Liver (tissue), 9 donors: ENCODE results near the gene BIRC5. TPM values are rescaled to one million over a fixed set of nuclear protein-coding genes. Genes with fewer than 3 reads are reported as not detected.
"Not testable (repeated sequence)": the region's sequence is repeated elsewhere in the genome, so short reads cannot be mapped to it uniquely, and the experiment has no call there.

ENCODE experiments used
- DNase-seq: peaks from one replicate; pipeline ENCODE4 v3.0.0-alpha.2; 2017; ENCODE audit warnings: low spot score
- H3K27ac ChIP-seq, 2 donors: one replicate each; pipeline ENCODE4 v1.7.0; 2013; ENCODE audit warnings: inconsistent platforms in 2 of 2, low read length in 2 of 2, control low read depth in 1 of 2, low read depth in 1 of 2, mild to moderate bottlenecking in 1 of 2
- H3K27me3 ChIP-seq, 4 donors: one replicate each; pipeline versions ENCODE4 v1.6.1 to v1.7.0; 2013; ENCODE audit warnings: low read length in 3 of 4, inconsistent platforms in 1 of 4, mild to moderate bottlenecking in 1 of 4, moderate library complexity in 1 of 4; ENCODE audit not compliant: control insufficient read depth in 4 of 4, insufficient read depth in 4 of 4
- H3K36me3 ChIP-seq, 4 donors: one replicate each; pipeline versions ENCODE4 v1.6.1 to v1.7.0; 2013; ENCODE audit warnings: low read length in 3 of 4, mild to moderate bottlenecking in 3 of 4, low read depth in 1 of 4, moderate library complexity in 1 of 4; ENCODE audit not compliant: control insufficient read depth in 4 of 4, insufficient read depth in 3 of 4
- H3K4me1 ChIP-seq, 4 donors: one replicate each; pipeline versions ENCODE4 v1.6.1 to v1.7.0; 2013; ENCODE audit warnings: low read length in 3 of 4, mild to moderate bottlenecking in 3 of 4, moderate library complexity in 1 of 4; ENCODE audit not compliant: control insufficient read depth in 4 of 4, insufficient read depth in 4 of 4
- H3K4me3 ChIP-seq, 3 donors: one replicate each; pipeline versions ENCODE4 v1.6.1 to v1.7.0; 2013; ENCODE audit warnings: low read length in 3 of 3, control low read depth in 1 of 3, low read depth in 1 of 3, mild to moderate bottlenecking in 1 of 3
- H3K9ac ChIP-seq, 2 donors: one replicate each; pipeline ENCODE4 v1.7.0; 2013; ENCODE audit warnings: low read length in 2 of 2, mild to moderate bottlenecking in 2 of 2, moderate library complexity in 2 of 2, control low read depth in 1 of 2, low read depth in 1 of 2
- H3K9me3 ChIP-seq, 4 donors: one replicate each; pipeline versions ENCODE4 v1.6.1 to v1.7.0; 2013; ENCODE audit warnings: low read length in 3 of 4; ENCODE audit not compliant: control insufficient read depth in 4 of 4
- FOXA1 ChIP-seq: IDR thresholded peaks from 2 replicates; pipeline ENCODE4 v1.6.1; 2016; ENCODE audit warnings: antibody characterized with exemption
- HNF4G ChIP-seq: IDR thresholded peaks from 2 replicates; pipeline ENCODE4 v1.6.1; 2016; ENCODE audit warnings: antibody characterized with exemption
- MAX ChIP-seq: IDR thresholded peaks from 2 replicates; pipeline ENCODE4 v1.6.1; 2016; ENCODE audit warnings: antibody characterized with exemption
- YY1 ChIP-seq: IDR thresholded peaks from 2 replicates; pipeline ENCODE4 v1.6.1; 2016; ENCODE audit warnings: antibody characterized with exemption, mild to moderate bottlenecking
- WGBS: extraction: QIAGEN DNeasy Blood & Tissue Kit; methylation state at CpG from one replicate; pipeline ENCODE4 v1.1.7; 2013; 5-methylcytosine and 5-hydroxymethylcytosine counted together
- polyA plus RNA-seq, 2 donors: library from polyadenylated mRNA; stranded (reverse) in 1 of 2; unstranded in 1 of 2; fragments of 200-250 nt in 1 of 2; fragments of >200 nt in 1 of 2; fragmentation: Nextera tagmentation in 1 of 2; extraction: Ambion mirVana in 1 of 2; gene quantifications; one replicate each; pipeline versions ENCODE4 v1.2.1 to v1.2.3, GENCODE V29; 2013 to 2015
- total RNA-seq, 2 donors: library from RNA; depleted of rRNA; stranded (reverse); fragments of >200 nt; gene quantifications; one replicate each; pipeline ENCODE4 v1.2.3, GENCODE V29; 2014
- donor health status: healthy.
- donor health status: healthy.
- donor health status: healthy.
- donor health status: healthy.
- donor health status: healthy.

The BIRC5 gene
- total and polyA plus RNA-seq, 4 donors = 0.42 to 73.2 (median 3.1) TPM

DNA sequence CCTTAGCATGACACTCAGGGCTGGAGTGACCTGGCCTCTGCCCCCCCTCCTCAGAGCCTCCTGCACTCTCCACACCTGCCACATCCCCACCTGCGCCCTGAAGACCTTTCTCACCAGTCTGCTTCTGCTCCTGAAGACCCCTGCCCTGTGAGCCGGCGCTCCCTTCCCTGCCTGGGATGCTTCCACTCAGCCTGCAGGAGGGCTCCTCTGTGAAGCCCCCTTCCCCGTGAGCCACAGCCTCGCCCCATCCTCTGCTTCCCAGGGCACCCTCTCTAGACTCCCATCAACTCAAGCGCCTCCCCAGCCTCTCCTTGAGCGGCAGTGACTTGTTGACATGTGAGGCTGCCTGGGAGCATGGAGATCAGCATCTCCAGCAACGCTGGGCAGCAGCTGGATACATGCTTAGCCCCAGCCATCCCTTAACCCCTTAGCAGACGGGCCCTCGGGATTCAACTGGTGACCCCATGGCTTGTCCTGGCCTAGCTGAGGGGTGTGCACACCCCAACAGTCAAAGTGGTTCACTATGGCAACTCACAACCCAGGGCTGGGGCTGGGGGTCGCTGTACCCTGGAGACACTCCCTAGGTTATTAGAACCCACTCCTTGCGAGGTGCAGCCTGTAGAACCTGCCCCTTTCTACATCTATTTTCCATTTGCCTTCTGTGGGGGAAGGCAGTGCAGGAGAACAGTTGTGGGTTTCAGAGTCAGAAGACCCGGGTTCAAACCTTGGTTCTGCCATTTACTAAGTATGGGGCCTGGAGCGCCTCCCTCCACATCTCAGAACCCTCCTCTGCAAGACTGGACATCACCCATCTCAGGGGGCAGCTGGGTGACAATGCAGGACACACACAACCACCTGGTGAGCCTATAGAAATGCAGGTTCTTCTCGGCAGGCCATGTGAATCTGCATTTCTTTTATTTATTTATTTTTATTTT, 38.9 kb downstream of the BIRC5 start:
- WGBS = 87% methylated on average over 15 of the region's 15 CpGs
- Histone ChIP-seq H3K36me3 (no peaks in the 10 kb centered on the region), H3K27ac (no peak overlapping the region), H3K27me3 (no peaks in the 10 kb centered on the region), H3K9ac (no peak overlapping the region), H3K4me1 (peaks cover 0 to 30% (median 11%) of the 10 kb centered on the region in 4 donors), H3K9me3 (no peaks in the 10 kb centered on the region), H3K4me3 (no peak overlapping the region)
- no peak for TF ChIP-seq HNF4G
- TF ChIP-seq MAX = no peak
- DNase-seq = no peak

DNA sequence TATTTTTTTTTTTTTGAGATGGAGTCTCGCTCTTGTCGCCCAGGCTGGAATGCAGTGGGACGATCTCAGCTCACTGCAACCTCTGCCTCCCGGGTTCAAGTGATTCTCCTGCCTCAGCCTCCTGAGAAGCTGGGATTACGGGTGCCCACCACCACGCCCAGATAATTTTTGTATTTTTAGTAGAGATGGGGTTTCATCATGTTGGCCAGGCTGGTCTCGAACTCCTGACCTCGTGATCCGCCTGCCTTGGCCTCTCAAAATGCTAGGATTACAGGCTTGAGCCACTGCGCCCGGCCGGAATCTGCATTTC, 39.5 kb downstream of the BIRC5 start:
- 85% methylated on average over 12 of the region's 12 CpGs for WGBS
- H3K36me3 ChIP-seq, DNase-seq, H3K27me3 ChIP-seq, H3K27ac ChIP-seq, H3K9me3 ChIP-seq: not testable (repeated sequence)
- peaks cover 0 to 36% (median 15%) of the 10 kb centered on the region in 4 donors for H3K4me1 ChIP-seq
- peak overlapping the region; percentile 87 to 93 (median 88) for H3K4me3 ChIP-seq
- peak overlapping the region; percentile 70 to 84 for H3K9ac ChIP-seq

DNA sequence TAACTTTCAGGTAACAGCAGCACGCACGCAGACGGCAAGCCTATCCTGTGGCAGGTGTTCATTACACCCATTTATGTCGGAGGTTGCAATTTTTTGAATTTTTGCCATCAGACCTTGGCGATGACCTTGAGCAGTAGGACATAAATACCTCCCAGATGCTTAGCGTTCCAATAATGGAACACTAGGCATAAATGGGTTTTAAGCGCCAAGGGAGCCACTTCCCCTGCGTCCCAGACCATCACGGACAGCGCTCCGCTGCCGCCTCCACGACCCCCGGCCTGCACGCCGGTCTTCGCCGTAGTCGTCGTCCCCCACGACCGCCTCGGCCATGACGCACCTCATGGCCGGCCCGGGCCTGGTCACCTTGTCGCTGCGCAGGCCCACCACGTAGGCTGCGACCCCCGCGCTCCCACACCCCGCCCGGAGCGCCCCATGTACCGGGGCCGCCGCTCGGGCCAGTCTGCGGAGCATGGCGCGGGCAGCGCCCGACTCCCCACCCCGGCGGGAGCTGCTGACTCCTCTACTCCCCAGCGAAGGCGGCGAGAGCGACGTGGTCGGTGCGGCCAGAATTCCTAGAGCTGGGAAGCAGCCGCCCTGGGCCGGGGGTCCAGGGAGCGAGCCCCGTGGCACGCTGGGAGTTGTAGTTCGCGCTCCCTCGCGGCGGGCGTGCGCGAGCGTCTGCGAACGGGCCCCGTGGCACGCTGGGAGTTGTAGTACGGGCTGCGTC, 40.1 kb downstream of the BIRC5 start:
- H3K36me3 ChIP-seq = no peaks in the 10 kb centered on the region

GRCh38 chr17:78255029-78255656, 41.1 kb downstream of the BIRC5 start:
- Histone ChIP-seq H3K27ac (no peak overlapping the region), H3K4me1 (peaks cover 0 to 36% (median 16%) of the 10 kb centered on the region in 4 donors), H3K27me3 (no peaks in the 10 kb centered on the region), H3K36me3 (no peaks in the 10 kb centered on the region), H3K4me3 (no peak overlapping the region), H3K9me3 (no peaks in the 10 kb centered on the region), H3K9ac (no peak overlapping the region)
- 76% methylated on average over 18 of the region's 18 CpGs for WGBS
- DNase-seq = no peak
- no peak for TF ChIP-seq HNF4G

More for the DNA sequence above, 40.1 kb downstream of the BIRC5 start:
- TF ChIP-seq YY1 (peak; percentile 50), FOXA1 (no peak)
- peak overlapping the region; percentile 88 to 89 for H3K27ac ChIP-seq
- H3K9ac ChIP-seq = peak overlapping the region; percentile 70 to 84
- no peaks in the 10 kb centered on the region for H3K9me3 ChIP-seq
- WGBS = 2% methylated on average over 73 of the region's 73 CpGs
- peaks cover 0 to 36% (median 16%) of the 10 kb centered on the region in 4 donors for H3K4me1 ChIP-seq
- H3K4me3 ChIP-seq = peak overlapping the region; percentile 87 to 93 (median 88)
- no peaks in the 10 kb centered on the region for H3K27me3 ChIP-seq
- DNase-seq = peak; percentile 86
